H9 (cell line): ENCODE measurements around the gene RNLS. TPM values are rescaled to one million over a fixed set of nuclear protein-coding genes. Genes with fewer than 3 reads are reported as not detected.

ENCODE experiments used
- DNase-seq: peaks from one replicate; pipeline ENCODE4 v3.0.0-alpha.2; 2017
- H2AFZ ChIP-seq: one replicate; pipeline ENCODE4 v1.6.1; 2013; ENCODE audit warnings: mild to moderate bottlenecking, low read length, control low read depth, moderate library complexity
- H2AK5ac ChIP-seq: 2 replicates; pipeline ENCODE4 v1.6.1; 2013; ENCODE audit warnings: low read length, control low read depth, mixed read lengths; ENCODE audit not compliant: insufficient read length
- H2BK120ac ChIP-seq: one replicate; pipeline ENCODE4 v1.6.1; 2013; ENCODE audit warnings: low read depth, mild to moderate bottlenecking, low read length, control low read depth, inconsistent platforms; ENCODE audit not compliant: poor library complexity, severe bottlenecking
- H2BK12ac ChIP-seq: 2 replicates; pipeline ENCODE4 v1.6.1; 2013; ENCODE audit warnings: low read length, control low read depth, mixed read lengths, low read depth; ENCODE audit not compliant: insufficient read length
- H2BK15ac ChIP-seq: 2 replicates; pipeline ENCODE4 v1.6.1; 2013; ENCODE audit warnings: low read depth, low read length, control low read depth
- H2BK20ac ChIP-seq: one replicate; pipeline ENCODE4 v1.6.1; 2013; ENCODE audit warnings: low read depth, mild to moderate bottlenecking, low read length, control low read depth, inconsistent platforms; ENCODE audit not compliant: poor library complexity, severe bottlenecking
- H2BK5ac ChIP-seq: 2 replicates; pipeline ENCODE4 v1.6.1; 2013; ENCODE audit warnings: low read length, control low read depth, mixed read lengths; ENCODE audit not compliant: insufficient read length
- H3K14ac ChIP-seq: 2 replicates; pipeline ENCODE4 v1.6.1; 2013; ENCODE audit warnings: low read length, control low read depth; ENCODE audit not compliant: insufficient read depth
- H3K18ac ChIP-seq: 2 replicates; pipeline ENCODE4 v1.6.1; 2013; ENCODE audit warnings: low read depth, mild to moderate bottlenecking, mixed read lengths, low read length, control low read depth; ENCODE audit not compliant: insufficient read length
- H3K23ac ChIP-seq: 2 replicates; pipeline ENCODE4 v1.6.1; 2013; ENCODE audit warnings: low read length, control low read depth, mixed read lengths, low read depth; ENCODE audit not compliant: insufficient read length
- H3K23me2 ChIP-seq: 2 replicates; pipeline ENCODE4 v1.6.1; 2013; ENCODE audit warnings: low read depth, mild to moderate bottlenecking, mixed read lengths, low read length, control low read depth; ENCODE audit not compliant: insufficient read length, poor library complexity, severe bottlenecking
- H3K27ac ChIP-seq: 2 replicates; pipeline ENCODE4 v1.5.1; 2013; ENCODE audit warnings: low read length, control low read depth, mixed read lengths, low read depth; ENCODE audit not compliant: insufficient read length
- H3K27me3 ChIP-seq: 2 replicates; pipeline ENCODE4 v1.6.1; 2013; ENCODE audit warnings: low read length, control low read depth, inconsistent platforms; ENCODE audit not compliant: insufficient read depth
- H3K4ac ChIP-seq: 2 replicates; pipeline ENCODE4 v1.6.1; 2013; ENCODE audit warnings: low read depth, mild to moderate bottlenecking, control low read depth, inconsistent platforms, low read length, moderate library complexity
- H3K4me1 ChIP-seq: 2 replicates; pipeline ENCODE4 v1.6.1; 2013; ENCODE audit warnings: low read length, control low read depth, inconsistent platforms; ENCODE audit not compliant: insufficient read depth
- H3K4me2 ChIP-seq: 2 replicates; pipeline ENCODE4 v1.6.1; 2013; ENCODE audit warnings: low read length, control low read depth, mixed read lengths; ENCODE audit not compliant: insufficient read length, insufficient read depth
- H3K56ac ChIP-seq: 2 replicates; pipeline ENCODE4 v1.6.1; 2013; ENCODE audit warnings: low read depth, mild to moderate bottlenecking, mixed read lengths, low read length, control low read depth; ENCODE audit not compliant: insufficient read length
- H3K79me1 ChIP-seq: 2 replicates; pipeline ENCODE4 v1.6.1; 2013; ENCODE audit warnings: low read depth, mild to moderate bottlenecking, moderate library complexity, low read length, control low read depth, inconsistent platforms; ENCODE audit not compliant: insufficient read depth, poor library complexity, severe bottlenecking
- H3K79me2 ChIP-seq: 2 replicates; pipeline ENCODE4 v1.6.1; 2013; ENCODE audit warnings: low read length, control low read depth, inconsistent platforms; ENCODE audit not compliant: insufficient read depth
- H3K9ac ChIP-seq: 2 replicates; pipeline ENCODE4 v1.6.1; 2013; ENCODE audit warnings: low read length, control low read depth, mixed read lengths; ENCODE audit not compliant: insufficient read length; ENCODE audit errors: extremely low read depth
- H3K9me3 ChIP-seq: one replicate; pipeline ENCODE4 v1.6.1; 2013; ENCODE audit warnings: low read depth, low read length, inconsistent platforms; ENCODE audit not compliant: control insufficient read depth
- H3T11ph ChIP-seq: one replicate; pipeline ENCODE4 v1.6.1; 2013; ENCODE audit warnings: mild to moderate bottlenecking, low read length, control low read depth, inconsistent platforms
- H4K20me1 ChIP-seq: one replicate; pipeline ENCODE4 v1.6.1; 2013; ENCODE audit not compliant: control insufficient read depth, insufficient read length, insufficient read depth
- H4K5ac ChIP-seq: 2 replicates; pipeline ENCODE4 v1.6.1; 2013; ENCODE audit warnings: low read depth, mild to moderate bottlenecking, mixed read lengths, low read length, control low read depth; ENCODE audit not compliant: insufficient read length
- H4K8ac ChIP-seq: replicated peaks from 2 replicates; pipeline ENCODE4 v1.6.1; 2013; ENCODE audit warnings: low read length, control low read depth, mixed read lengths, low read depth; ENCODE audit not compliant: insufficient read length
- H4K91ac ChIP-seq: 2 replicates; pipeline ENCODE4 v1.6.1; 2013; ENCODE audit warnings: low read depth, mild to moderate bottlenecking, moderate library complexity, mixed read lengths, low read length, control low read depth; ENCODE audit not compliant: insufficient read length
- H3K27ac Mint-ChIP-seq, 3 experiments: 2 replicates in 2 of 3; 3 replicates in 1 of 3; pipeline ENCODE4 v1.8.0; 2020 to 2021; ENCODE audit warnings: mixed read lengths in 3 of 3, mild to moderate bottlenecking in 1 of 3, moderate library complexity in 1 of 3
- H3K27me3 Mint-ChIP-seq: 2 replicates; pipeline ENCODE4 v1.8.0; 2021; ENCODE audit warnings: low read depth, mild to moderate bottlenecking, moderate library complexity, mixed read lengths
- H3K36me3 Mint-ChIP-seq, 3 experiments: 2 replicates in 2 of 3; 3 replicates in 1 of 3; pipeline ENCODE4 v1.8.0; 2020 to 2021; ENCODE audit warnings: low read depth in 3 of 3, mixed read lengths in 3 of 3; ENCODE audit not compliant: insufficient read depth in 1 of 3
- H3K4me1 Mint-ChIP-seq, 2 experiments: 2 replicates each; pipeline ENCODE4 v1.8.0; 2020; ENCODE audit warnings: mixed read lengths in 2 of 2
- H3K4me3 Mint-ChIP-seq, 2 experiments: 2 replicates in 1 of 2; 3 replicates in 1 of 2; pipeline ENCODE4 v1.8.0; 2020 to 2021; ENCODE audit warnings: mild to moderate bottlenecking in 2 of 2, mixed read lengths in 2 of 2, moderate library complexity in 1 of 2
- H3K9me3 Mint-ChIP-seq, 2 experiments: 2 replicates in 1 of 2; 3 replicates in 1 of 2; pipeline ENCODE4 v1.8.0; 2020; ENCODE audit warnings: mild to moderate bottlenecking in 2 of 2, mixed read lengths in 2 of 2, moderate library complexity in 1 of 2
- WGBS: extraction: QIAGEN DNeasy Blood & Tissue Kit; methylation state at CpG from one replicate; pipeline ENCODE4 v1.1.7; 2013; ENCODE audit warnings: missing lambda C conversion rate, low lambda C conversion rate, mixed read lengths; ENCODE audit not compliant: insufficient read length; ENCODE audit errors: extremely low coverage; 5-methylcytosine and 5-hydroxymethylcytosine counted together
- total RNA-seq: library from RNA; stranded (reverse); gene quantifications from 2 replicates; pipeline ENCODE4 v1.2.1, GENCODE V29; 2021
- TF ChIP-seq, protein P1 (sequence below): fragments of 200-600 bp; sonication (generic); conservative IDR thresholded peaks from 3 replicates; pipeline ENCODE4 v1.8.0; 2021; ENCODE audit warnings: antibody characterized with exemption, mild to moderate bottlenecking

The RNLS gene
- total RNA-seq, 1 experiment from 2014 or later: 7.5 TPM

DNA sequence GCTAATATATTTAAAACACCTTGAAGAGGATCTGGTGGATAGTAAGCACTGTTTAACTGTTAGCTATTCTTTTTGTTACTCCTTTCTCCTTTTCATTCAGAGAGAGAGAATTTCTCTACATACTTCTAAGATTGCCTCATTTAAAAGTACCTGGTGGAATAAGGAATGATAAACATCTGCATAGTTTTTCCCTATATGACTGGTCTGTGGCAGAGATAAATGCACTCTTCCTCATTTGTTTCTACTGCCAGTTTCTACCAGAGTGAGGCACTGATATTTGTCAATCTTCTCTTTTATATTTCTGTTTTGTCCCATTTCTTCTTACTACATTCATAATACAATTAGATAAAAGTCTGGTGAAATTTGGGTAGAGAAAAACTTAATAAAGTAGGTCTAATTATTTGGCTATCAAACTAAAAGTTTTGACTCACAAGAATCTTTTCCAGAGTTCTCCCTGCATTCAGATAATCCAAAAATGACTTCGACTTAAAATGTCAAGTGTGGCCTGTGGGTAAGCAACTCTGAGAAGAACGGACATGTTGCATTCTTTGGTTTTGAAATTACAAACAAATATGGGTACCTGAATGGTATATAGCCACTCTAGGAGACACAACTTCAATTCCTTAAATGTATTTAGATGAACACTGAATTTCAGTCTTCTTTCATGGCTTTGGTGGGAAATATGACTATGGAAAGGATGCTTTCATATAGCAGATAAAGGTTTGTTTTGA, 38.8 kb downstream of the RNLS start:
- no peaks in the 10 kb centered on the region for H3K4me1 ChIP-seq
- no peak for DNase-seq
- H3K27me3 ChIP-seq: no peaks in the 10 kb centered on the region
- H4K20me1 ChIP-seq: no peaks in the 10 kb centered on the region
- no peak overlapping the region for H2BK120ac ChIP-seq
- H3K4me1 Mint-ChIP-seq: peaks cover 5 to 8% of the 10 kb centered on the region in 2 experiments
- no peak overlapping the region for H2BK20ac ChIP-seq
- TF ChIP-seq, protein P1, sequence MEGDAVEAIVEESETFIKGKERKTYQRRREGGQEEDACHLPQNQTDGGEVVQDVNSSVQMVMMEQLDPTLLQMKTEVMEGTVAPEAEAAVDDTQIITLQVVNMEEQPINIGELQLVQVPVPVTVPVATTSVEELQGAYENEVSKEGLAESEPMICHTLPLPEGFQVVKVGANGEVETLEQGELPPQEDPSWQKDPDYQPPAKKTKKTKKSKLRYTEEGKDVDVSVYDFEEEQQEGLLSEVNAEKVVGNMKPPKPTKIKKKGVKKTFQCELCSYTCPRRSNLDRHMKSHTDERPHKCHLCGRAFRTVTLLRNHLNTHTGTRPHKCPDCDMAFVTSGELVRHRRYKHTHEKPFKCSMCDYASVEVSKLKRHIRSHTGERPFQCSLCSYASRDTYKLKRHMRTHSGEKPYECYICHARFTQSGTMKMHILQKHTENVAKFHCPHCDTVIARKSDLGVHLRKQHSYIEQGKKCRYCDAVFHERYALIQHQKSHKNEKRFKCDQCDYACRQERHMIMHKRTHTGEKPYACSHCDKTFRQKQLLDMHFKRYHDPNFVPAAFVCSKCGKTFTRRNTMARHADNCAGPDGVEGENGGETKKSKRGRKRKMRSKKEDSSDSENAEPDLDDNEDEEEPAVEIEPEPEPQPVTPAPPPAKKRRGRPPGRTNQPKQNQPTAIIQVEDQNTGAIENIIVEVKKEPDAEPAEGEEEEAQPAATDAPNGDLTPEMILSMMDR: no peak
- H3K9ac ChIP-seq: no peak overlapping the region
- no peaks in the 10 kb centered on the region; a peak in 1 of 7 replicates for H3K36me3 Mint-ChIP-seq
- no peaks in the 10 kb centered on the region for H3K9me3 Mint-ChIP-seq
- H3K27ac Mint-ChIP-seq: no peak overlapping the region
- H3K4me2 ChIP-seq: no peak overlapping the region
- no peaks in the 10 kb centered on the region for H3K9me3 ChIP-seq
- WGBS: no CpG with 5 or more reads among the region's 2 CpGs
- H3K23me2 ChIP-seq: no peaks in the 10 kb centered on the region
- H2BK12ac ChIP-seq: no peak overlapping the region
- H3K4ac ChIP-seq: no peak overlapping the region
- no peak overlapping the region for H3K14ac ChIP-seq
- H3K56ac ChIP-seq: no peak overlapping the region
- no peak overlapping the region for H3K4me3 Mint-ChIP-seq
- H3T11ph ChIP-seq: no peak overlapping the region
- H2BK5ac ChIP-seq: no peak overlapping the region
- H3K18ac ChIP-seq: no peak overlapping the region
- H3K27me3 Mint-ChIP-seq: no peaks in the 10 kb centered on the region
- no peaks in the 10 kb centered on the region for H3K79me2 ChIP-seq
- no peak overlapping the region for H3K27ac ChIP-seq
- H3K23ac ChIP-seq: no peak overlapping the region
- no peak overlapping the region for H2AK5ac ChIP-seq
- H4K91ac ChIP-seq: no peak overlapping the region
- H2BK15ac ChIP-seq: no peak overlapping the region
- no peak overlapping the region for H4K8ac ChIP-seq
- H3K79me1 ChIP-seq: no peaks in the 10 kb centered on the region
- H2AFZ ChIP-seq: no peak overlapping the region
- no peak overlapping the region for H4K5ac ChIP-seq
